AG04450 (cell line): ENCODE data around the gene HAUS3. TPM values are rescaled to one million over a fixed set of nuclear protein-coding genes. Genes with fewer than 3 reads are reported as not detected.

Experiments
- CTCF ChIA-PET: fragments of 300-600, 350-600 bp; formaldehyde crosslinking; extraction: SDS; loops from one replicate; lab custom pipeline; 2022; ENCODE audit warnings: antibody characterized with exemption, inconsistent platforms; lab: Charles Lee
- POLR2A ChIA-PET: fragments of 350-600 bp; formaldehyde crosslinking; extraction: SDS; loops from one replicate; lab custom pipeline; 2021; ENCODE audit warnings: antibody characterized with exemption, inconsistent platforms; lab: Yijun Ruan, JAX
- DNase-seq: peaks from one replicate; pipeline ENCODE4 v3.0.0-alpha.2; 2011; ENCODE audit warnings: low read depth, low spot score
- H3K27ac ChIP-seq: one replicate; pipeline ENCODE4 v1.5.1; 2012; ENCODE audit warnings: low read depth, low read length, control low read depth
- H3K27me3 ChIP-seq: one replicate; pipeline ENCODE4 v1.6.0; 2012; ENCODE audit warnings: low read length; ENCODE audit not compliant: control insufficient read depth, insufficient read depth
- H3K4me3 ChIP-seq: 2 replicates; pipeline ENCODE4 v1.5.1; 2011; ENCODE audit warnings: mild to moderate bottlenecking, low read depth, low read length, control low read depth
- H3K9me3 ChIP-seq: 2 replicates; pipeline ENCODE4 v1.5.1; 2012; ENCODE audit warnings: low read length; ENCODE audit not compliant: control insufficient read depth, insufficient read depth
- CTCF ChIP-seq: IDR thresholded peaks from 2 replicates; pipeline ENCODE4 v1.5.1; 2011; ENCODE audit warnings: low read depth, low read length, control low read depth, inconsistent platforms
- polyA plus RNA-seq: library from polyadenylated mRNA; depleted of rRNA; stranded (reverse); fragments of >200 nt; gene quantifications from 2 replicates; pipeline ENCODE4 v1.2.3, GENCODE V29; 2011

Gene HAUS3
- polyA plus RNA-seq, 1 experiment = 6.0 TPM

DNA sequence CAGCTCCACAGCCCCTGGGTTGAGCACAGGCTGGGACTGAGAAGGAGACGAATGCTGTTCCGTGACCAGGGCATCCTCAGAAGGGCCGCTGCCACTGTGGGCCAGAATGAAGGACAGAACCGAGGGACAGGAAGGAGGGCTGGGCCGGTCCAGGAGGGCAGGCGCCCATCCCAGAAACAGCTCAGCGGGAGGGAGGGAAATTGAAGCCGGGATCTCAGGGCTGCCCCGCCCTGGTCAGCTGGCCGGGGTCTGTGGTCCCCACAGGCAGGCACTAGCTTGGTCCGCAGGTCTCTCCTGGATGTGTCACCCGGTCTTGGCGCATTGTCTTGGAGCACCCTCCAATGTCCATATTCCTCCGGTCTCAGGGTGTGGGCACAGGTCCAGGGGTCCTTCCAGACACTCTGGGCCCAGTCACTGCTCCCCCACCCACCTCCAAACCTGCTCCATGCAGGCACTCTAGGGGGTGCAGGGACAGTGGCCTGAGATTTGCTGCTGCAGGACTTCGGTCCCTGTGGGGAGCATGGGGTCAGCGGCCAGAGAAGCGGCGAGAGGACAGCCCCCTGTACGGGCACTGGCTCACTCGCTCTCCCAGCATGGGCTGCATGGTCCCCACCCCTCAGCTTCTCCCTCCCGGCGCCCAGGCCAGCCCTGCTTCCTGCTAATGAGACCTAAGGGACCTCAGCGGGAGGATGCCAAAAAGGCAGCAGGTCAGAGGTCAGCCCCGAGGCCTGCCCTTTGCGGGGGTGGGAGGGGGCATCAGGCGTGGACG is 43.9 kb upstream of the HAUS3 start:
- no peak for DNase-seq
- no peak for TF ChIP-seq CTCF
- CTCF ChIA-PET = no interaction called here
- Histone ChIP-seq H3K9me3 (peaks cover 4% of the 10 kb centered on the region; the same call in 1 of the 2 replicates), H3K27ac (no peak overlapping the region), H3K27me3 (peaks cover 2% of the 10 kb centered on the region), H3K4me3 (no peak overlapping the region)
- POLR2A ChIA-PET = no interaction called here

- ChIA-PET CTCF (no interaction called here), POLR2A (no interaction called here)
- no peak for TF ChIP-seq CTCF
- peak; percentile 16 for DNase-seq
- Histone ChIP-seq H3K27me3 (peaks cover 5% of the 10 kb centered on the region), H3K27ac (no peak overlapping the region), H3K9me3 (peaks cover 4% of the 10 kb centered on the region; the same call in 1 of the 2 replicates), H3K4me3 (no peak overlapping the region)
These were observed 43.2 kb upstream of the HAUS3 start for GRCh38 chr4:2284934-2285612.

- Histone ChIP-seq H3K27me3 (peaks cover 5% of the 10 kb centered on the region), H3K4me3 (no peak overlapping the region), H3K9me3 (peaks cover 4% of the 10 kb centered on the region; the same call in 1 of the 2 replicates), H3K27ac (no peak overlapping the region)
- CTCF ChIA-PET = no interaction called here
- DNase-seq = no peak
- no peak for TF ChIP-seq CTCF
- POLR2A ChIA-PET = interaction anchor here (0.5 kb wide), 1 partner anchor 83 kb away, joined by 5 read pairs; no protein-coding TSS in a partner anchor
These were observed 42.4 kb upstream of the HAUS3 start for GRCh38 chr4:2284161-2284933.

DNA sequence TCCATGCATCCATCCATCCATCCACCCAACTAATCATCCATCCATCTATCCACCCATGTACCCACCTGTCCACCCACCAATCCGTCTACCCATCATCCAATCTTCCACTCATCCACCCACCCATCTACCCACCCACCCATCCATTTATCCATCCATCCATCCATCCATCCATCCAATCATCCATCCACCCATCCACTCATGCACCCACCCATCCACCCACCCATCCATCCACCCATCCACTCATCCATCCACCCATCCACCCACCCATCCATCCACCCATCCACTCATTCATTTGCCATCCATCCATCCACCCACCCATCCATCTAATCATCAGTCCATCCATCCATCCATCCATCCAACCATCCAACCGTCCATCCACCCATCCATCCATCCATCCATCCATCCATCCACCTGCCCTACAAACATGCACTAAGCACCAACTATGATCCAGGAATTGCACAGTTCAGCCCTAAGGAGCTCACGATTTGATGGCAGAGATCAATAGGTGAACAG is 41.3 kb upstream of the HAUS3 start:
- Histone ChIP-seq H3K27ac (no peak overlapping the region), H3K9me3 (peaks cover 4% of the 10 kb centered on the region; the same call in 1 of the 2 replicates), H3K4me3 (no peak overlapping the region), H3K27me3 (peaks cover 5% of the 10 kb centered on the region)
- no peak for TF ChIP-seq CTCF
- POLR2A ChIA-PET = interaction anchor here (0.5 kb wide), 1 partner anchor 82 kb away, joined by 5 read pairs; no protein-coding TSS in a partner anchor
- no peak for DNase-seq
- CTCF ChIA-PET = no interaction called here
